Measurements from ENCODE around the gene B4GALT6.

DNA sequence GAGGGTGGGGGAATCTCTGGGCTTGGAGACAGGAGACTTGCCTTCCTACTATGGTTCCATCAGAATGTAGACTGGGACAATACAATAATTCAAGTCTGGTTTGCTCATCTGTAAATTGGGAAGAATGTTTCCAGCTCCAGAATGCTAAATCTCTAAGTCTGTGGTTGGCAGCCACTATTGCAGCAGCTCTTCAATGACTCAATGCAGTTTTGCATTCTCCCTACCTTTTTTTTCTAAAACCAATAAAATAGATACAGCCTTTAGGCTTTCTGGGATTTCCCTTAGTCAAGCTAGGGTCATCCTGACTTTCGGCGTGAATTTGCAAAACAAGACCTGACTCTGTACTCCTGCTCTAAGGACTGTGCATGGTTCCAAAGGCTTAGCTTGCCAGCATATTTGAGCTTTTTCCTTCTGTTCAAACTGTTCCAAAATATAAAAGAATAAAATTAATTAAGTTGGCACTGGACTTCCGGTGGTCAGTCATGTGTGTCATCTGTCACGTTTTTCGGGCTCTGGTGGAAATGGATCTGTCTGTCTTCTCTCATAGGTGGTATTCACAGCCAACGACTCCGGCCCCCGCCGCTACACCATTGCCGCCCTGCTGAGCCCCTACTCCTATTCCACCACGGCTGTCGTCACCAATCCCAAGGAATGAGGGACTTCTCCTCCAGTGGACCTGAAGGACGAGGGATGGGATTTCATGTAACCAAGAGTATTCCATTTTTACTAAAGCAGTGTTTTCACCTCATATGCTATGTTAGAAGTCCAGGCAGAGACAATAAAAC lies 86.2 kb downstream of the B4GALT6 start:
- TF ChIP-seq POLR2AphosphoS5 (IDR thresholded peaks at IDR 0.05; ENCODE audit: low read depth, low read length) (no peak), EZH2 (IDR thresholded peaks at IDR 0.05; ENCODE audit: low read depth, low read length, severe bottlenecking) (no peak)

Data from H1 (cell line).